Hepatocyte (in vitro differentiated cells): ENCODE results near the gene DAPK2.

Experiments
- CTCF ChIP-seq: fragments of 200-600 bp; sonication (generic); IDR thresholded peaks from 2 replicates; pipeline ENCODE4 v1.5.1; 2016; ENCODE audit warnings: antibody characterized with exemption, mild to moderate bottlenecking; ENCODE audit not compliant: poor library complexity
- EZH2 ChIP-seq: fragments of 200-600 bp; sonication (generic); IDR thresholded peaks from 2 replicates; pipeline ENCODE4 v1.6.1; 2016; ENCODE audit warnings: antibody characterized with exemption, mild to moderate bottlenecking, borderline replicate concordance
- EZH2phosphoT487 ChIP-seq: fragments of 200-600 bp; sonication (generic); IDR thresholded peaks from one replicate; pipeline ENCODE4 v1.6.1; 2018; ENCODE audit warnings: antibody characterized with exemption, mild to moderate bottlenecking, low read depth, moderate library complexity; ENCODE audit not compliant: unreplicated experiment, severe bottlenecking

DNA sequence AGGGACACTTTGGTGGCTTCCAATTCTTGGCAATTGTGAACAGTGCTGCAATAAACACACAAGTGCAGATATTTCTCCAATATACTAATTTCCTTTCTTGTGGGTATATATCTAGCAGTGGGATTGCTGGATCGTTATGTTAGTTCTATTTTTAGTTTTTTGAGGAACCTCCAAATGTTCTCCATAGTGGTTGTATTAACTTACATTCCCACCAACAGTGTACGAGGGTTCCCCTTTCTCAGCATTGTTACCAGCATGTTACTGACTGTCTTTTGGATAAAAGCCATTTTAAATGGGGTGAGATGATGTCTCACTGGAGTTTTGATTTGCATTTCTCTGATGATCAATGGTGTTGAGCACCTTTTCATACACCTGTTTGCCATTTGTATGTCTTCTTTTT, 92.8 kb downstream of the DAPK2 start:
- no peak for TF ChIP-seq CTCF
- TF ChIP-seq EZH2 = no peak
- no peak for TF ChIP-seq EZH2phosphoT487
